Measurements from ENCODE around the gene COX8A. TPM values are rescaled to one million over a fixed set of nuclear protein-coding genes. Genes with fewer than 3 reads are reported as not detected.

COX8A gene
- polyA plus RNA-seq, 3 donors = 354 to 588 (median 526) TPM

GRCh38 chr11:64004590-64004984, 30.2 kb downstream of the COX8A start:
- H4K20me1 ChIP-seq (ENCODE audit: insufficient read depth, low read length) = peaks cover 8% of the 10 kb centered on the region

DNA sequence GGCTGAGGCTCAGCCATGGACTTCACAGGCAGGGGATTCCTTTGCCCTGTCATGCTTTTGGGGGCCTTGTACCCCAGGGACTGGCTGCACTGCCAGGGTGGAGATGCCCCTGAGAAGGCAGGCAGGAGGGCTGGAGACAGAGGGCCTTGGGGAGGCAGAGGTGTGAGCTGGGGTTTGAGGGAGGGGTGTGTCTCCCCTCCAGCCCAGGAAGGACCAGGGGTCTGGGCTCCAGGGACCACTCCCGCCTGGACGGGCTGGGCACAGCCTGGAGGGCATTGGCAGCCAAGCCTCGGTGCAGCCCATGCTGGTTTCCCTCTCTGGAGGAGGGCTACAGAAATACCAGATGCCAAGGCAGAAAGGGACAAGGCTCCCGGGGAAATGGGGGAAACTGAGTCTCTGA, 31.3 kb downstream of the COX8A start:
- peaks cover 4 to 11% of the 10 kb centered on the region in 2 donors for H3K9me3 ChIP-seq (replicated peaks in 1 of 2; ENCODE audit: control insufficient read depth in 1 of 2, insufficient read depth in 1 of 2, low read length in 2 of 2)
- 91% methylated on average over 4 of the region's 4 CpGs for WGBS (ENCODE audit: insufficient coverage)
- H3K36me3 ChIP-seq (replicated peaks in 1 of 2; ENCODE audit: control insufficient read depth in 1 of 2, insufficient read depth in 2 of 2, low read length in 2 of 2) = no peaks in the 10 kb centered on the region
- Mint-ChIP-seq H3K27ac (no peak overlapping the region), H3K36me3 (peaks cover 0 to 4% of the 10 kb centered on the region in 2 donors), H3K4me1 (peaks cover 41% of the 10 kb centered on the region), H3K27me3 (ENCODE audit: low read depth in 3 of 3) (peaks cover 65 to 86% (median 66%) of the 10 kb centered on the region in 3 donors), H3K9me3 (peaks cover 8 to 21% (median 11%) of the 10 kb centered on the region in 7 donors), H3K4me3 (no peak overlapping the region)
- H3K27ac ChIP-seq (ENCODE audit: low read depth in 1 of 2, low read length in 2 of 2) = no peak overlapping the region
- H3K4me3 ChIP-seq (replicated peaks in 1 of 3; ENCODE audit: low read depth in 2 of 3, low read length in 3 of 3) = no peak overlapping the region
- no peaks in the 10 kb centered on the region for H4K20me1 ChIP-seq (ENCODE audit: insufficient read depth, low read length)
- H3K4me2 ChIP-seq (replicated peaks; ENCODE audit: extremely low read depth, low read length, poor library complexity, severe bottlenecking) = no peak overlapping the region
- H3K9ac ChIP-seq (ENCODE audit: insufficient read depth, low read length, poor library complexity, severe bottlenecking) = no peak overlapping the region
- H3K27me3 ChIP-seq (ENCODE audit: control insufficient read depth in 2 of 2, insufficient read depth in 2 of 2, low read length in 2 of 2) = peaks cover 13 to 74% of the 10 kb centered on the region in 2 donors
- intact Hi-C loops (cut with micrococcal nuclease) = no loop called here
- peaks cover 32 to 39% of the 10 kb centered on the region in 2 donors for H3K4me1 ChIP-seq (ENCODE audit: control insufficient read depth in 1 of 2, insufficient read depth in 2 of 2, low read length in 2 of 2)
- TF ChIP-seq, protein P1, sequence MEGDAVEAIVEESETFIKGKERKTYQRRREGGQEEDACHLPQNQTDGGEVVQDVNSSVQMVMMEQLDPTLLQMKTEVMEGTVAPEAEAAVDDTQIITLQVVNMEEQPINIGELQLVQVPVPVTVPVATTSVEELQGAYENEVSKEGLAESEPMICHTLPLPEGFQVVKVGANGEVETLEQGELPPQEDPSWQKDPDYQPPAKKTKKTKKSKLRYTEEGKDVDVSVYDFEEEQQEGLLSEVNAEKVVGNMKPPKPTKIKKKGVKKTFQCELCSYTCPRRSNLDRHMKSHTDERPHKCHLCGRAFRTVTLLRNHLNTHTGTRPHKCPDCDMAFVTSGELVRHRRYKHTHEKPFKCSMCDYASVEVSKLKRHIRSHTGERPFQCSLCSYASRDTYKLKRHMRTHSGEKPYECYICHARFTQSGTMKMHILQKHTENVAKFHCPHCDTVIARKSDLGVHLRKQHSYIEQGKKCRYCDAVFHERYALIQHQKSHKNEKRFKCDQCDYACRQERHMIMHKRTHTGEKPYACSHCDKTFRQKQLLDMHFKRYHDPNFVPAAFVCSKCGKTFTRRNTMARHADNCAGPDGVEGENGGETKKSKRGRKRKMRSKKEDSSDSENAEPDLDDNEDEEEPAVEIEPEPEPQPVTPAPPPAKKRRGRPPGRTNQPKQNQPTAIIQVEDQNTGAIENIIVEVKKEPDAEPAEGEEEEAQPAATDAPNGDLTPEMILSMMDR (IDR thresholded peaks at IDR 0.05) = no peak
- DNase-seq = no peak
- H2AFZ ChIP-seq (ENCODE audit: insufficient read depth, low read depth, low read length, poor library complexity, severe bottlenecking) = no peak overlapping the region
- H3K79me2 ChIP-seq (ENCODE audit: insufficient read depth, low read length) = no peaks in the 10 kb centered on the region

More at GRCh38 chr11:64004590-64004984, 30.2 kb downstream of the COX8A start:
- H3K9ac ChIP-seq (ENCODE audit: insufficient read depth, low read length, poor library complexity, severe bottlenecking) = no peak overlapping the region
- TF ChIP-seq, protein P1 (IDR thresholded peaks at IDR 0.05) = no peak
- H3K9me3 ChIP-seq (replicated peaks in 1 of 2; ENCODE audit: control insufficient read depth in 1 of 2, insufficient read depth in 1 of 2, low read length in 2 of 2) = peaks cover under 1 to 5% of the 10 kb centered on the region in 2 donors
- H2AFZ ChIP-seq (ENCODE audit: insufficient read depth, low read depth, low read length, poor library complexity, severe bottlenecking) = no peak overlapping the region
- Mint-ChIP-seq H3K27me3 (ENCODE audit: low read depth in 3 of 3) (peaks cover 67 to 92% (median 72%) of the 10 kb centered on the region in 3 donors), H3K27ac (peak overlapping the region in 1 of 7 donors; percentile 17), H3K9me3 (peaks cover 0 to 15% (median 4%) of the 10 kb centered on the region in 7 donors), H3K36me3 (peaks cover 0 to 4% of the 10 kb centered on the region in 2 donors), H3K4me1 (peaks cover 45% of the 10 kb centered on the region), H3K4me3 (peak overlapping the region in 1 of 2 donors; percentile 39)
- DNase-seq = no peak
- no peaks in the 10 kb centered on the region for H3K79me2 ChIP-seq (ENCODE audit: insufficient read depth, low read length)
- no peak overlapping the region for H3K4me3 ChIP-seq (replicated peaks in 1 of 3; ENCODE audit: low read depth in 2 of 3, low read length in 3 of 3)
- intact Hi-C loops (cut with micrococcal nuclease) = no loop called here
- H3K27me3 ChIP-seq (ENCODE audit: control insufficient read depth in 2 of 2, insufficient read depth in 2 of 2, low read length in 2 of 2) = peaks cover 15 to 81% of the 10 kb centered on the region in 2 donors
- 94% methylated on average over 2 of the region's 4 CpGs for WGBS (ENCODE audit: insufficient coverage)
- peaks cover 40 to 50% of the 10 kb centered on the region in 2 donors for H3K4me1 ChIP-seq (ENCODE audit: control insufficient read depth in 1 of 2, insufficient read depth in 2 of 2, low read length in 2 of 2)
- H3K27ac ChIP-seq (ENCODE audit: low read depth in 1 of 2, low read length in 2 of 2) = no peak overlapping the region
- H3K4me2 ChIP-seq (replicated peaks; ENCODE audit: extremely low read depth, low read length, poor library complexity, severe bottlenecking) = no peak overlapping the region
- H3K36me3 ChIP-seq (replicated peaks in 1 of 2; ENCODE audit: control insufficient read depth in 1 of 2, insufficient read depth in 2 of 2, low read length in 2 of 2) = no peaks in the 10 kb centered on the region
